HG03460 (cell line): ENCODE measurements around the gene CTRL.
A peak's percentile ranks its signal among the peaks of the same experiment; 100 is the strongest.
"Not testable (repeated sequence)": the region's sequence is repeated elsewhere in the genome, so short reads cannot be mapped to it uniquely, and the experiment has no call there.

Experiments used
- ATAC-seq: cut with Tn5 transposase; IDR thresholded peaks from one replicate; pipeline ENCODE4 v1.9.1; 2021; ENCODE audit not compliant: unreplicated experiment

The CTRL gene

DNA sequence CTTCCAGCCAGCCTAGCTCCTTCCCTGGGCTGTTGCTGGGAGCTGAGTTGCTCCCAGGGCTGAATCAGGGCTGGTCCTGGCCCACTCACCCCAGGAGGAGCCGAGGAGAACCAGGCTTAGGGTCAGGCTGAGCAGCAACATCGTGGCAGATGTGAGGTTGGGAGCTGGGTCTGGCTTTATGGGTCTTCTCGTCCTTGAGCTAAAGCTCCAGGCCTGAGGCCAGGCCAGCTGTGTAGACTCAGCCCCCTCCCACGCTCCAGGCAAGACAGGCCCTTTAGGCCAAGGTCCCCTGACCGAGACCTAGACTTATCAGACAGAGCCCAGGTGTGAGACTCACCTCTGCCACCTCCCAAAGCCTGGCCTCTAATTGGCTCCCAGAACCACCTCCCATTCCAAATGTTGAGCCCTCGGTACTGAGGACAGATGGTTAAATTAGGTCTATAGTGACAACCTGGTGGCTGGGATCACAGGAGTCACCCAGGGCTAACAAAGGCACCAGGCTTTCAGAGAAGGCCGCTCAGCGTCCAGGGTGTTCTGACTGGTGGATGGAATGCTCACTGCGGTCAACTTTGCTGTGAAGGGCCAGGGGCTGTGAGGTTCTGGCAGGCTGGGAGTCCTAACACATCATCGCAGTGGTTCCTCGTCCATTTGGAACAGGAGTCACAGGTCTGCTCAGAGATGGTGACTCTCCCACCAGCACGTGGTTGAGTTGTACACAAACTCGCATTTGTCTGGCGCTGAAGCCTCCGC, at the start of gene CTRL:
TSS of gene CTRL (minus strand) at position 151 of the 750 bp plus-strand sequence. CDS start at position 141, 10 bp downstream.
- ATAC-seq: no peak

DNA sequence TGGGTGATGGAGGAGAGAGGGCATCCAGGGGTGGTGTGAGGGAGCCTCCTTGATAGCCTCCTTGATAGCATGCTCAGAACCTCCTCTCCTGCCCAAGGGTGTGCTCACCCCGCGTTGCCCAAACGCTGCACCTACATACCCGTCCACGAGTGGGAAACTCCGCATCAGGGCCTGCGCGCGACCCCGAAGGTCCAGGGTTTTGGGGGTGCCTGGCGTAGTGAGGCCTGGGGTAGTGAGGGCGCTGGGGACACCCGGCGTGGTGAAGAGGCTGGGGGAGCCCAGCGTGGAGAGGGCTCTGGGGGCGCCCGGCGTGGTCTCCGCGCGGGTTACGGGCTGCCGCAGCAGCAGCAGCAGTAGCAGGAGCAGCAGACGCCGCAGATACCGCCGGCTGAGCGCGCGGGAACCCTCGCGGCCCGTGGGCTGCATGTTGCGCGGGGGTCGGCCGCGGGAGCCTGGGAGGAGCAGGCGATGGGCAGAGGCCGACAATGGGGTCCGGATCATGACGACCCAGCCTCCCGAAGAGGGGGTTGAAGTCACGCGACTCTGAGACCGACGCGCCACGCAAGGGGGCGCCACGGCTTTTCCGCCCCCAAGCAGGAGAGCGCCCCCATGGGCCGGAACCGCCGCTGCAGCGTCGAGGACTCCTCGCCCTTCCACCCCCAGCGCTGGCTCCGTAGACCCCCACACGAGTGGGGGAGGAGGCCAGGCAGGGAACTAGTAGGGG, 48.5 kb upstream of the CTRL start, which contains the start of gene DPEP3:
TSS of gene DPEP3 (minus strand) at position 545 of the 724 bp plus-strand sequence. CDS start at position 426, 119 bp downstream.
- ATAC-seq: no peak

DNA sequence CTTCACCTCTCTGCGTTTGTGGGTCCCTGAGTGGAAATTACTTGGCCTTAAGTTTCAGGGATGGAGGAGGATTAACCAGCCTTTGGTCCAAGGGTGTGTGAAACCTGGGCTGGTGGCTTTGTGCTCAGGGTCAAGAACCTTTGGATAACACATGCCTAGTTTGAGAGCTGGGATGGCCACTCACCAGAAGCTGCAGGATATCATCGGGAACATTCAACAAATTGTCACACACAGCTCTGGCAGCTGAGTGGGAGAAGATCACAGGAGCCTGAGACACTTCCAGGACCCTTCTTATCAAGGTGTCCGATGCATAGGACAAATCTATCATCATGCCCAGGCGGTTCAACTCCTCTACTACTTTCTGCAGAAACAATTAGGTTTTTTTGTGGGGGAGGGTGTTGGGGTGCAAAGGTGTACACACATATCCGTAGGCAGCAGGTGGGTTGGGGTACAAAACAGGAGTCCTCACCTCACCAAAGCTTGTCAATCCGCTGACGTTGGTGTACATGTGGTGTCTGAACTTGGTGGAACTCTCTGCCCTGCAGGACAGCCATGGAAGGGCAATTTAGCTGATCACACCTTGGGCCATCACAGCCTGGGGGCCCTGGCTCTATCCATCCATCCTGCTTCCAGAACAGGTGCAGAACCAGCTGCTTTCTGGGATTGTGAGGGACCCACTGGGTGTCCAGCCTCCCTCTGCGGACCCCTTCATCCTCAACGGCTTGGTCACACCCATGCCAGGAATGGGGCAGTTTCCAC, 46.0 kb upstream of the CTRL start:
- ATAC-seq: no peak

DNA sequence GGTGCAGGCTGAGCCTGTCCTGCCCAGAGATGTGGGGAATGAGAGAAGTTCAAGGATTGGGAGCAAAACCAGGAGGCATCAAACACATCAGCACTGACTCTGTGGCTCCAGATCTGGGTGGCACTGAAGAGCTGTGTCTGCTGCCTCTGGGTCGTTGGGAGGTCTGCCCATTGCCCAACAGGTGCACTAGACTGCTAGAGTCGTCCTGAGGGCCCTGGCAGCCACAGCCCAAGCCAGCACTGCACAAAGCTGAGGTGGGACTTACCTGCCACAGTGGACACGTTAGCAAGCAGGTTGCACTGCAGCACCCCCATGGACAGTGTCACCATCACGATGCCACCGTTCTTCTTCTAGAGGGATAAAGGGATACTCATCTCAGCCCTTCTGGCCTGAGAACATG, 45.3 kb upstream of the CTRL start:
- ATAC-seq: no peak

DNA sequence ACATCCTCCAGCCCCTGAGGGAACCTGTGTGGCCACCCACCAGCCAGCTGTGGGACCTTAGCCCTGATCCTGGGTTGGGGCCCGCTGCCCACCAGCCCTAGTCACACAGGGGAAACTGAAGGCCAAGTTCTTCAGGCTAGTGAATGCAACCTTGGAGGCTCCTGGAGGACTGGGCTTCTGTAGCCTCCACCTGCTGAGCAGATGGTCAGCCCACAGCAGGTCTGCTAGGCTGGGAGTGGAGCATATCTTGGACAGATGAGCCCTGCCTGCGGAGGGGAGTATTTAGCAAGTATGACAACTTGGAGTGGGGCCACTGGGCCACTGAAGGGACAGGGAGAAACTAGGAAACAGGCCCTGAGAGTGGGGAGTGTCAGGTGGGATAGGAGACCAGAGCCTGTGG, 44.5 kb upstream of the CTRL start:
- ATAC-seq: no peak

DNA sequence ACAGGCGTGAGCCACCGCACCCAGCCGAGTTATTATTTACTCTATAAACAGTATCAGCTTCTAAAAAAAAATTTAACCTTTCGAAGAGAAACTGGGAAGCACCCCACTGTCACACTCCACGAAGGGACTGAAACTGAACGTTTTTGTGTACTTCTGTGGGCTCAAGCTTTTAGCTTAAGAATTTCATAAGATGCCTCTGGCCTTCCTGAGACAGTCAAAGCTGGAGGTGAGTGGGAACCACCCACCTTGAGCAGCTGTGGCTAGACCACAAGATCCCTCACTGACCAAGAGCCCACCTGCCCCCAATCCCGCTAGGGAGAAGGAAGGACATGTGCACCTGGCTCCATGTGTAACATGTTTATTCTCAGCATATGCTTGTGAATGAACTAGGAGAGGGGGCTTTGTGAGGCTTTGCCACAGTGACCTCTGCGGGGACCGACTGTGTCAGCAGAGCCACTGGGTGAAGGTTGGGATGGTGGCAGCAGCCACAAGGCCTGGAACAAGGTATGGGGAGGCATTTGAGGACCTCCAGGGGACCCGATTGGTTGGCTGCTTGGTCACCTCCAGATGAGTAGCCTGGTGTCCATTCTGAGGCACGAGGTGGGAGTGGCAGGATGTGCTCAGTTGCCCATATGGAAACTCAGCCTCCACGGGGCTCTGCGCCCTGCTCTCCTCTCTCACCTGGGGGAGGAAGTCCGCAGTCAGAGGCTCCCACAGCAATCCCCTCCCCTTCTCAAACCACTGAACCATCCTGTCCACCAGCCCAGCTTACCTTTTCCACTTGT, 43.9 kb upstream of the CTRL start:
- no peak for ATAC-seq

DNA sequence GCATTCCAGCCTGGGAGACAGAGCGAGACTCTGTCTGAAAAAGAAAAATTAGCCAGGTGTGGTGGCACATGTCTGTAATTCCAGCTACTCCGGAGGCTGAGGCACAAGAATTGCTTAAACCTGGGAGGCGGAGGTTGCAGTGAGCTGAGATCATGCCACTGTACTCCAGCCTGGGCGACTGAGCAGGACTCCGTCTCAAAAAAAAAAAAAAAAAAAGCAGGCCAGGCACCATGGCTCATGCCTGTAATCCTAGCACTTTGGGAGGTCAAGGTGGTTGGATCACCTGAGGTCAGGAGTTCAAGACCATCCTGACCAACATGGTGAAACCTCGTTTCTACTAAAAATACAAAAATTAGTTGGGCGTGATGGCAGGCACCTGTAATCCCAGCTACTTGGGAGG, 40.6 kb upstream of the CTRL start:
- not testable (repeated sequence) for ATAC-seq

DNA sequence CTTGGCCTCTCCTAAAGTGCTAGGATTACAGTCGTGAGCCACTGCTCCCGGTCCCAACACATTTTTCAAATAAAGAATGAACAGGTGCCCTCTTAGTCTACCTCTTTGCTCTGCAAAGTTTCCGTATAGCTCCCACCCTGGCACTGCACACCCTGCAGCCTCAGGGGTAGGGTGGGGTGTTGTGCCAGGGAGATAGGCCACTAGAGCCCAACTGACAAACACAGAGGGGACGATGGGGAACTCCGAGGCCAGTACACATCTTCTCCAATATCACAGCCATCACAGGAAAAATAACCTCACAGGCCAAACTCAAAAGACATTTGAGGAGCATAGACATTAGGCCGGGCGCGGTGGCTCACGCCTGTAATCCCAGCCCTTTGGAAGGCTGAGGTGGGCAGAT, 39.4 kb upstream of the CTRL start:
- ATAC-seq: no peak

DNA sequence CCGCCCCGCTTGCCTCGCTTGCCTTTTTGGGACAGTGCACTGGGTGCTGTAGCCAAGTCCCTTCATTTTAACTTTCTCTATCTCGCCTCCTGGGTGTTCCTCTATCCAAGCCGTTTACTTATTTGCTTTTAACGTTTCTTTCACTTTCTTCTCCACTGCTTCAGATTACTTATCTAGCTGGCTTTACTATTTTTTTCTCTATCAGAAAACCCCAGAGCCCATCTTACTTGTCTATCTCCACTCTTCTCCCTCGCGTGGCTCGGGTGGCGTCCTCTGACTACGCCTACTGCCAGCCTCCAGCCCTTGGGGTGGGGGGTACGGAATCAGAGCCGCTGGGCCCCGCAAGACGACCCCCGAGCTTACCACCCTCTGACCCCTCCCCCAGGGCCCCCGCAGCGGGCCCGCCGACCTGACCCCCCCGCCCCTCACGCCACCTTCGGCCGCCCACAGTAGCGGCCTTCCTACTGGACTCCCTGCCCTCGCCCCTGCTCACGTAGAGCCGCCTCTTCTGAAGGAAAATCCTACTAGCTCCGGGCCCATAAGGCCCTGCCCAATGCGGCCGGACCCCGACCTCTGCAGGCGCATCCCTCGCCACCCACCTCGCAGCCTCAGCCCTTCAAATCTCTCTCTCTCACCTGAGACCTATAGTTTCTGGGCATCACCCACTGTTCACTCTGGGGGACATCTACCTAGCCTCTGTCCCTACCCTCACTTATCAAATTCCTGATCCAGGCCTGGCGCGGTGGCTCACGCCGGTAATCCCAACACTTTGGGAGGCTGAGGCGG, 37.8 kb upstream of the CTRL start:
- ATAC-seq: no peak

DNA sequence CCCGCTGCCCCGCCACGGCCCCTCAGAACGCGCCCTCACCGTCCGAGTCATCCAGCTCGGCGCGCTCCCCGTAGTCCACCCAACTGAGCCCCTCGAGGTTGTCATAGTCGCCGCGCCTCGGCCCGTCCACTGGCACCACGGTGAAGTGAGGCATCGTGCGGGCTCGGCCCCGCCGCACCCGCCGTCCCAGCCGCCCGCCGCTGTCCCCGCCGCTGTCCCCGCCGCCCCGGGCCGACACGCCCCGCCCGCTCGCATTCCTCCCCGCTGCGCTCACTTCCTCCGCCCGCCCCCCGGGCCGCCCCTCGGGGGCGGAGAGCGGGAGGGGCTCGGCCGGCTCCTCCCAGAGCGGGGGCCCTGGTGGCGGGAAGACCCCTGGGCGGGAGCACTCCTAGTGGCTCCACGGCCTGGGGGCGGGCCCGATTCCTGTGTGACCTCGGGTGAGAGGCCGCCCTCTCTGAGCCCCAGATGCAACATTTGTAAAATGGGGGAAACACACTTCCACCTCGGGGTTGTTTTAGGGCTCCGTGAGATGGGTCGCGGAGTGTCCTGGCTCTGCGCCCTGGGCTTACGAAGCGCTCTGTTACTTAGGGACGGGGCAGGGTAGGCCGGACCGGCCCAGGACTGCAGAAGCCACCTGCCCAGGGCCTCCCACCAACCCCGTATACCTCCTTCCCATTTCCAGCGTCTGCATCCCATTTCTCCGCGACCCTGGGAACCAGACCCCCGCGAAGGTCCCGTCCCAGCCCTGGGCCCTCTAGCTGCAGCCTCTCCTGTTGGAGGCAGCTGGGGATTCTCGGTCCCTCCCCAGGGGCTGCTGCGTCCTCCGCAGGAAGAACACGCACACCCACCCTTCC, 37.0 kb upstream of the CTRL start, which contains the start of gene SLC12A4:
TSS of gene SLC12A4 (minus strand) at position 238 of the 854 bp plus-strand sequence. CDS start at position 154, 84 bp downstream.
- ATAC-seq: peak; percentile 73

DNA sequence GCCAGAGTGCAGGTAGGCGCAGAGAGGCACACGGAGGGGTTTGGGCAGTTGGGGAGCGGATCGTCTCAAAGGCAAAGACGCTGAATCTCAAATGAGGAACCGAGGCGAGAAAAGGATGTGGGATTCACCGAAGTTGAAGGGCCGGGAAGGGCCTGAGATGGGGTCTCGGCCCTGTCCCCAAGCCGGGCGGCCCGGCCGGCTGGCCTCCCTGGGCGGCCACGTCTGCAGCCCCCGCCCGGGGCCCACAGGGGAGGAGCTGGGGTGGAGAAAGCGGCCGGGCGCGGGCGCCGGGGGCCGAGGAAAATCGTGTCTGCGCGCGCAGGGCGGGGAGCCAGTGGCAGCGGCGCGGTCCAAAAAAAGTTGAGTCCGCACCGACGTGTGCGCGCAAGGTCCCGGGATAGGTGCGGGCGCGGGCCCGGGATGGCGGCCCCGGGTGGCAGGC, 36.3 kb upstream of the CTRL start:
- ATAC-seq: peak; percentile 11

DNA sequence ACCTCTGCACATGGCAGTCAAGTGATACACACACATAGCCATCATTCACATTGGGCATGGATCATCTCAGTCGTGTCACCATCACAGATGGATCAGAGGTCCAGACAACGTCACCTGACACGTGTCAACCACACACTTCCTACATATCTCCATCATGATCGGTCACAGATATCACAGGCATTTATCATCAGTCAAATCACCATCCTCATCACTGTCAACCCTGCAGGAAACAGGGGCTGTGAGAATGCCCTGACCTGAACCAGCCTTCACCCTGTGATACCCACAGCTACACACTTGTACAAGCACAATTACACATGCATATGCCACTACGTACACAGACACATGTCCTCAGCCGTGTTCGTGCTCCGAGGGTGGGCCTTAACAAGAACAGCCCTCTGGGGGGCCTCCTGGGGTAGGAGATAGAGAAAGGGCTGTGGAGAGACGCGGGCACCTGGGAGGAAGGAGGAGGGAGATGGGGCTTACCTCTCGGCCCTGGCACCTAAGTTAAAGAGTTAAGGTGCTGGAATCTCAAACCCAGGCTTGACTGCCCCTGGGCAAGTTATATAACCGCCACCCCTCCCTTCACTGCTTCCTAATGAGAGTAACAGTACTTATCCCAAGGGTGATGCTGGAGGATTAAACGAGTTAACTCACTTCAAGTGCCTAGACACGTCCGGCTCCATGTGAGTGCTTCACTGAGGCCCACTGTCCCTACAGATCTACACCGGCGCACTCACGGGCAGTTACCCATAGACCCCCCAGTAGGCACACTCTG, 35.7 kb upstream of the CTRL start:
- peak; percentile 2 for ATAC-seq

DNA sequence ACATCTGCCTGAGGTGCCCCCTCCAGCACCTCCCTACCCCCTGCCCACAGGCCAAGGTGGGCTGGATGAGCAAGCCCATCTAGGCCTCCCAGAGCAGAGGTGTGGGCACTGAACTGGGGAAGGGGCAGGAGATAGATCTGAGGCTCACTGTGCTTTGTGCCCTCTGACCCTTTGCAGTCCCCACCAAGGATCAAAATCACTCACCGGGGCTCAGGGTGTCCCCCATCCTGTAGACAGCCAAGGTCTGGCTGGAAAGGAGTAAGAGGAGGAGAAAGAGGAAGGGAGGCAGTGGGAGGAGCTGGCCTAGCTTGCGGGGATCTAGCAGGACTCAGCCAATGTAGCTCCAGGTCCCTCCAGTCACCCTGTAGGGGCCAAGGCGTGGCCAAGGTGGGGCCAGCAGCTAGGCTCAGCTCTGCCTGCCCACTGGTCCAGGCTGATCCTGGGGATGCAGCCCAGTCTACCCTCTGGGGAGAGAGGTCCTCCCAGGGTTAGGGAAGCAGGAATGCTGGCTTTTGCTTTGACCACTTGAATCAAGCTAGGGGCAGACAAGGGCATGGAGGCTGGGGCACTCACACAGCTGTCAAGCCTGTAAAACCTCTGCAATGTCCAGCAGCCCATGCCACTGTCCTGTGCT, 35.0 kb upstream of the CTRL start:
- ATAC-seq: no peak

DNA sequence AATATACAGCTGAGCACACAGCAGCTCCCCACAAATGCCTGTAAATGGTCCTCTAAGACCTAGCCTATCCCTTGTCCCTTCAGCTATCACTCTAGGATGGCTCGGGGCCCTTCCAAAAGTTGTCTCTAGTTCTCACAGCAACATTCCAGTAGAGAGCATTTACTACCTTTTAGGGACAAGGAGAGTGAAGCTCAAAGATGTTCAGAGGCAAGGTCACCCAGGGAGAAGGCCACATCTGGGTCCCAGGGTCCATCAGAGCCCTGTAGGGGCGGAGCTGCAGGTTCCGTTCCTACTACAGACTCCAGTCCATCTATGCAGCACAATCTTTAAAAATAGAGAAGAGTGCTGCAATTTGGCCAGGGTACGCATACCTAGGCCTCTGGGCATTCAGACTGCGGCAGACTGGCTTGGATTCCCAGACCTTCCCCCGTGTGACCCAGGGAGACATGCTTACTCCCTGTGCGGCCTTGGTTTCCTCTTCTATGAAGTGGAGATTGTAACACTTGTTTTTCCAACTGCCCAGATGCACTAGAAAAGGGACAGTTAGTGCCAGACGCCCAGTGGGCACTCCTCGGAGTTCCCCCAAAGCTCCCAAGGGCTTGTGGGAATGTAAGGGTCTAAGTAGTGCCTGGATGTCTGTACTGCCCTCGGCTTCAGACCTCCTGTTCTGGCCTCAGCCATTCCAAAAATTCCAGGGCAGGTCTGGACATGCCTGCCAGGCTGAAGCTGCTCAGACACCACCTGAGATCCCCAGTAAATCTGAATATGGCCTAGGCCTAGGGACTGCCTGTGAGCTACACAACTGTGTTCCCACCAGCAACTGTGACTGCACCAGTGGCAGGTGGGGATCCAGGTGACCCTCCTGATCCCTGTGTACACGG, 34.2 kb upstream of the CTRL start:
- ATAC-seq: no peak

DNA sequence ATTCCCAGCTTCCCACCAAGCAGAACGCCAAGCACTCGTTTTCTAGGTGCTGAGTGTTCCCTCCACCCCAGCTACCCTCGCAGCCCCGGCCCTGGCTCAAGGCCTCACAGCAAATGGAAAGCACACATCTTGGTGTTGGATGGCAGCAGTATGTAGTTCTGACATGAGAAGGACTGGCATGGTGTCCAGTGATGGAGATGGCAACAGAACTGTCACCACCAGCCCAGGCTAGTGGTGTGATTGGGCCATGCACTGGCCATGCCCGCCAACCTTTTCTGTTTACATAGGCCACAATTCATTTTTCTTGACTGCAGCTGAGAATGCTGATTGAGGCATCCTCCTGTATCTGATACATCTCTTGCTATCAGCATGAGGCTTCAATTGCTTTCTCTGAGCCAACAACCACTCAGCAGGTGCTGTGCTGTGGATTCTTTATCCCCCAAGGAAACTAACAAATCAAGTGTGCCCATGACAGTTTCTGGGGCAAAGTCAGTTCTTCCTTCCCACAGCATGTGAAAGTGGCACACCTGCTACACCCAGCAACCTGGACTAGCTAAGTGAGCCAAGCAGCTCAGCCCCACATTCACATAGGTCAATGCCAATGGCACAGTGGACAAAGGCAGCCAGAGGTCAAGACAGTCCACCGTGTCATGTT, 32.9 kb upstream of the CTRL start:
- ATAC-seq: no peak

DNA sequence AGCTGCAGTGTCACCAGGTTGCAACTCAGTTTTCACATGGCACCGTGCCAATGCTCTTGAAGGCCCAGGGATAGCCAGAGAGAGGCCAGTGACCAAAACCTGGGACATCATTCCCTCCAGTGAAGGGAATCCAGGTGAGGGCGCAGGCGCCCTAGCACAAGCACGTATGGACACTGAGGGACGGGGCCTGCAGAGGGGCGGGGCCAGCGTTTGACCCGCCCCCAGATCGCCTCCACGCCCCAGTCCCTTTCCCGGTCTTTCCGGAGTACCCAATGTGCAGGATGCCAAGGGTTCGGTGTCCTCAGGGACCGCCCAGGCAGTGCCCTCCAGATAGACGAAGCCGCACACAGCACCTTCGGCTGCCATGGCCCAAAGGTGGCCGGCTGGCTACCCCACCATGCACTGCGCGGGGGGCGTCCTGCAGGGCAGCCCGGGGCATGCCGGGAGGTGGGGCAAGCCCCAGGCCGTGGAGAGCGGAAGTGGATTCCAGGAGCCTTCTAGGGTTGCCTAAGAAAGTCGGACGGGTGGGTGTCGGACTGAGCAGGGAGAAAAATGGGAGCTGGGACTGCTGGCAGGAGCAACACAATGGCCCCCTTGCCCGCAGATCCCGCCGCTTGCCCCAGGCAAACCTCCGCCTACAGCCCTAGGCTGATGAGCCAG, 32.1 kb upstream of the CTRL start:
- no peak for ATAC-seq
